NT2/D1 (cell line): ENCODE measurements around the gene CCDC85C.

ENCODE experiments used
- SUZ12 ChIP-seq: IDR thresholded peaks from 2 replicates; pipeline ENCODE4 v1.6.1; 2011; ENCODE audit not compliant: insufficient read length, insufficient read depth; ENCODE audit errors: extremely low read depth
- YY1 ChIP-seq: IDR thresholded peaks from 2 replicates; pipeline ENCODE4 v1.6.1; 2011; ENCODE audit not compliant: insufficient read length, insufficient read depth
- ZNF274 ChIP-seq: IDR thresholded peaks from 2 replicates; pipeline ENCODE4 v1.6.1; 2011; ENCODE audit warnings: mild to moderate bottlenecking, low read depth, low read length

- TF ChIP-seq ZNF274 = no peak
- TF ChIP-seq YY1 = no peak
- TF ChIP-seq SUZ12 = no peak
These were observed 97.7 kb downstream of the CCDC85C start for GRCh38 chr14:99506276-99506675.
